B cell (primary cell): ENCODE results near the gene CCT8L2. TPM values are rescaled to one million over a fixed set of nuclear protein-coding genes. Genes with fewer than 3 reads are reported as not detected.
"Not testable (repeated sequence)": the region's sequence is repeated elsewhere in the genome, so short reads cannot be mapped to it uniquely, and the experiment has no call there.

ENCODE experiments used
- ATAC-seq: fragments of 200-7000 bp; cut with Tn5 transposase; one replicate; pipeline ENCODE4 v1.10.0; 2021; ENCODE audit warnings: low read depth, mild to moderate bottlenecking, moderate number of reproducible peaks, moderate library complexity
- CTCF ChIA-PET: fragments of 350-600 bp; sonication (Branson Sonifier 250); formaldehyde crosslinking; loops from one replicate; lab custom pipeline; 2021; ENCODE audit warnings: antibody characterized with exemption, inconsistent platforms; lab: Charles Lee
- POLR2A ChIA-PET: fragments of 350-600 bp; sonication (Branson Sonifier 250); formaldehyde crosslinking; loops from one replicate; lab custom pipeline; 2021; ENCODE audit warnings: antibody characterized with exemption; lab: Charles Lee
- DNase-seq: peaks from one replicate; pipeline ENCODE4 v3.0.0; 2013
- H2AFZ ChIP-seq: 2 replicates; pipeline ENCODE4 v1.6.1; 2012; ENCODE audit warnings: mild to moderate bottlenecking, low read depth, low read length; ENCODE audit not compliant: insufficient read depth, poor library complexity, severe bottlenecking
- H3K27ac ChIP-seq, 2 donors: 1 replicate in 1 of 2; 2 replicates in 1 of 2; pipeline ENCODE4 v1.5.1; 2012 to 2013; ENCODE audit warnings: low read length in 2 of 2, mild to moderate bottlenecking in 2 of 2, moderate library complexity in 1 of 2
- H3K27me3 ChIP-seq, 4 experiments: fragments of 200-600 bp in 1 of 4; sonication (generic) in 1 of 4; replicated peaks in 1 of 4; 1 replicate in 2 of 4; 2 replicates in 2 of 4; pipeline versions ENCODE4 v1.6.1 to v1.7.0; 2013 to 2016; ENCODE audit warnings: low read length in 3 of 4, mild to moderate bottlenecking in 2 of 4, mixed read lengths in 1 of 4, moderate library complexity in 1 of 4; ENCODE audit not compliant: insufficient read depth in 4 of 4, control insufficient read depth in 3 of 4; ENCODE audit errors: control extremely low read depth in 1 of 4
- H3K36me3 ChIP-seq, 2 experiments: replicated peaks in 1 of 2; 1 replicate in 1 of 2; 2 replicates in 1 of 2; pipeline versions ENCODE4 v1.6.1 to v1.7.1; 2013; ENCODE audit warnings: low read length in 1 of 2; ENCODE audit not compliant: insufficient read depth in 2 of 2, control insufficient read depth in 1 of 2; ENCODE audit errors: control extremely low read depth in 1 of 2, extremely low read depth in 1 of 2
- H3K4me1 ChIP-seq, 2 donors: fragments of 200-600 bp in 1 of 2; sonication (generic) in 1 of 2; 1 replicate in 1 of 2; 2 replicates in 1 of 2; pipeline versions ENCODE4 v1.5.1 to v1.6.1; 2013 to 2017; ENCODE audit warnings: low read length in 2 of 2; ENCODE audit not compliant: control insufficient read depth in 2 of 2, insufficient read depth in 2 of 2
- H3K4me2 ChIP-seq: replicated peaks from 2 replicates; pipeline ENCODE3; 2012; ENCODE audit warnings: mild to moderate bottlenecking, low read depth, low read length; ENCODE audit not compliant: poor library complexity, severe bottlenecking
- H3K4me3 ChIP-seq, 5 experiments: fragments of 200-600 bp in 1 of 5; sonication (generic) in 1 of 5; 1 replicate in 3 of 5; 2 replicates in 2 of 5; pipeline versions ENCODE4 v1.5.1 to v1.7.0; 2011 to 2016; ENCODE audit warnings: low read length in 4 of 5, mild to moderate bottlenecking in 4 of 5, low read depth in 2 of 5, control low read depth in 1 of 5, moderate library complexity in 1 of 5; ENCODE audit not compliant: insufficient read depth in 1 of 5; ENCODE audit errors: control extremely low read depth in 1 of 5, extremely low read depth in 1 of 5
- H3K79me2 ChIP-seq: fragments of 200-600 bp; sonication (generic); one replicate; pipeline ENCODE4 v1.6.0; 2016; ENCODE audit warnings: low read length; ENCODE audit not compliant: control insufficient read depth, insufficient read depth
- H3K9ac ChIP-seq: fragments of 200-600 bp; sonication (generic); 2 replicates; pipeline ENCODE4 v1.6.1; 2017; ENCODE audit warnings: mild to moderate bottlenecking, low read length, moderate library complexity
- H3K9me3 ChIP-seq, 3 donors: one replicate each; pipeline versions ENCODE4 v1.6.1 to v1.7.1; 2013; ENCODE audit warnings: low read length in 2 of 3; ENCODE audit not compliant: control insufficient read depth in 2 of 3, insufficient read depth in 1 of 3; ENCODE audit errors: control extremely low read depth in 1 of 3
- H4K20me1 ChIP-seq: 2 replicates; pipeline ENCODE4 v1.6.0; 2012; ENCODE audit warnings: mild to moderate bottlenecking, low read length; ENCODE audit not compliant: insufficient read depth, control insufficient read depth, poor library complexity, severe bottlenecking
- H3K27ac Mint-ChIP-seq: one replicate; pipeline ENCODE4 v1.8.0; 2021; ENCODE audit warnings: mixed read lengths
- H3K27me3 Mint-ChIP-seq: one replicate; pipeline ENCODE4 v1.8.0; 2021; ENCODE audit warnings: mixed read lengths
- H3K4me1 Mint-ChIP-seq: one replicate; pipeline ENCODE4 v1.8.0; 2021; ENCODE audit warnings: mixed read lengths
- H3K4me3 Mint-ChIP-seq: one replicate; pipeline ENCODE4 v1.8.0; 2021; ENCODE audit warnings: mixed read lengths
- H3K9me3 Mint-ChIP-seq: one replicate; pipeline ENCODE4 v1.8.0; 2022; ENCODE audit warnings: mixed read lengths; ENCODE audit not compliant: insufficient read depth
- WGBS: methylation state at CpG from one replicate; pipeline ENCODE4 v1.1.5; 2013; ENCODE audit warnings: missing lambda C conversion rate; ENCODE audit not compliant: insufficient coverage; 5-methylcytosine and 5-hydroxymethylcytosine counted together
- intact Hi-C: fragments of 100-400 bp; cut with micrococcal nuclease; formaldehyde crosslinking; loops from one replicate; pipeline ENCODE4 v1.10.0; 2022
- polyA plus RNA-seq: library from polyadenylated mRNA; depleted of rRNA; stranded (reverse); fragments of >200 nt; gene quantifications from 2 replicates; pipeline ENCODE4 v1.2.3, GENCODE V29; 2012
- total RNA-seq, 2 donors: library from RNA; stranded (reverse); fragments of 120-200 nt in 1 of 2; gene quantifications; 1 replicate in 1 of 2; 2 replicates in 1 of 2; pipeline versions ENCODE4 v1.2.3 to v1.2.4, GENCODE V29; 2013 to 2022

Gene CCT8L2
- total and polyA plus RNA-seq, 2 donors (not counting 1 experiment from before 2014, with no cell fraction given), result not detected

GRCh38 chr22:16565585-16566420, 26.8 kb downstream of the CCT8L2 start:
- POLR2A ChIA-PET, H3K27ac ChIP-seq, H3K4me3 Mint-ChIP-seq, H3K79me2 ChIP-seq, H3K9ac ChIP-seq, H3K4me1 Mint-ChIP-seq, ATAC-seq, H3K4me2 ChIP-seq, CTCF ChIA-PET, H3K27ac Mint-ChIP-seq, H3K27me3 ChIP-seq, H3K9me3 Mint-ChIP-seq, H3K27me3 Mint-ChIP-seq, H4K20me1 ChIP-seq, H2AFZ ChIP-seq, intact Hi-C loops, DNase-seq, H3K36me3 ChIP-seq, H3K4me1 ChIP-seq, H3K4me3 ChIP-seq: not testable (repeated sequence)
- 81% methylated on average over 15 of the region's 15 CpGs for WGBS
- peaks cover 0 to 71% (median 0%) of the 10 kb centered on the region in 3 donors for H3K9me3 ChIP-seq

GRCh38 chr22:16564837-16565584, 27.6 kb downstream of the CCT8L2 start:
- H3K27me3 Mint-ChIP-seq, CTCF ChIA-PET, H3K27ac Mint-ChIP-seq, POLR2A ChIA-PET, H3K4me3 Mint-ChIP-seq, ATAC-seq, H3K27me3 ChIP-seq, DNase-seq, H4K20me1 ChIP-seq, H3K4me3 ChIP-seq, H3K4me1 ChIP-seq, H3K27ac ChIP-seq, H3K9me3 Mint-ChIP-seq, H3K9ac ChIP-seq, H3K4me1 Mint-ChIP-seq, H3K79me2 ChIP-seq, H3K4me2 ChIP-seq, H2AFZ ChIP-seq, H3K36me3 ChIP-seq, intact Hi-C loops: not testable (repeated sequence)
- 83% methylated on average over 6 of the region's 6 CpGs for WGBS
- H3K9me3 ChIP-seq, result peaks cover 0 to 78% (median 0%) of the 10 kb centered on the region in 3 donors
